ENCODE results near the gene MT1B. TPM values are rescaled to one million over a fixed set of nuclear protein-coding genes. Genes with fewer than 3 reads are reported as not detected.

Gene MT1B
- total and polyA plus RNA-seq, 2 of the 13 experiments (the other 11 are each of a cell fraction or from before 2014, with no cell fraction given): 0.89 TPM; not detected in 1

DNA sequence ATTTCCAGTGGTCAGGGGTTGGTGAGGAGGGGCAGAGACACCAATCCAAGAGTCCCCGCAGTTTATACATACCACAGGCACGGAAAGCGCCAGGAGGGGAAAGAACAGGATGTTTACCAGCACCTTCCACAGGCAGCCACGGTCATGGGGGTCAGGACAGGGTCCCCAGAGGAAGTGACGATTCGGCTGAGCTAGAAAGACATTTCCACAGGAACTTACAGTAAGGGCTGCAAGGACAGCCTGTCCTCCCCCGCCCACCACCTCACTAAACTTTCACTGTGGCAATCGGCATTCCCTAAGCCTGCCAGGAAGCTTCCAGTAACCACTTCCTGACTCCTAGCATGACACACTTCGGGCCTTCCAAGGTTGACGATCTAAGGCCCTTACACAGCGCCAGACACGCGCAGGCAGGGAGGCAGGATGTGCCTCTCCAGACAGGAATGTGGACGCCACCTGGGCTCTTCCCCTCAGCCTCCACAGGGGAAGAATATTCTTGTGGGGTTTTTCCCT, 44.5 kb upstream of the MT1B start (continued):
- TF ChIP-seq TEAD2 (CRISPR knock-in tag; IDR thresholded peaks at IDR 0.05) (peak; percentile 42; the same call in 1 of the 2 replicates), ZNF83 (CRISPR knock-in tag; IDR thresholded peaks at IDR 0.05; ENCODE audit: borderline replicate concordance) (no peak), ZNF350 (CRISPR knock-in tag; IDR thresholded peaks at IDR 0.05; ENCODE audit: borderline replicate concordance, low read depth) (peak; percentile 86; the same call in 1 of the 2 replicates), ZFAT (CRISPR knock-in tag; conservative IDR thresholded peaks at IDR 0.05) (no peak), CENPT (CRISPR knock-in tag; IDR thresholded peaks at IDR 0.05; ENCODE audit: low read depth) (no peak), ZMAT3 (CRISPR knock-in tag; conservative IDR thresholded peaks at IDR 0.05) (no peak; the same call in 1 of the 2 replicates), DR1 (CRISPR knock-in tag; IDR thresholded peaks at IDR 0.05) (no peak; the same call in 1 of the 2 replicates), ZSCAN9 (CRISPR knock-in tag; IDR thresholded peaks at IDR 0.05; ENCODE audit: borderline replicate concordance) (peak; percentile 86; the same call in 1 of the 2 replicates), PRMT3 (CRISPR knock-in tag; IDR thresholded peaks at IDR 0.05; ENCODE audit: borderline replicate concordance, low read depth) (no peak), ZNF788 (CRISPR knock-in tag; IDR thresholded peaks at IDR 0.05; ENCODE audit: borderline replicate concordance) (peak; percentile 78), SETDB1 (CRISPR knock-in tag; IDR thresholded peaks at IDR 0.05; ENCODE audit: borderline replicate concordance) (no peak), ZNF326 (CRISPR knock-in tag; IDR thresholded peaks at IDR 0.05; ENCODE audit: borderline replicate concordance) (no peak), SSRP1 (CRISPR knock-in tag; IDR thresholded peaks at IDR 0.05) (no peak; the same call in 1 of the 2 replicates), ZNF724P (CRISPR knock-in tag; IDR thresholded peaks at IDR 0.05; ENCODE audit: borderline replicate concordance) (no peak), ZBTB1 (CRISPR knock-in tag; IDR thresholded peaks at IDR 0.05; ENCODE audit: borderline replicate concordance) (no peak; the same call in 1 of the 2 replicates), GABPB1 (CRISPR knock-in tag; IDR thresholded peaks at IDR 0.05) (peak; percentile 90), RBAK (CRISPR knock-in tag; IDR thresholded peaks at IDR 0.05) (0 out of 2 replicates have a peak, but pooled peaks have one; percentile 60), ATAD3A (CRISPR knock-in tag; IDR thresholded peaks at IDR 0.05) (no peak)
- TF ChIP-seq, protein P1, sequence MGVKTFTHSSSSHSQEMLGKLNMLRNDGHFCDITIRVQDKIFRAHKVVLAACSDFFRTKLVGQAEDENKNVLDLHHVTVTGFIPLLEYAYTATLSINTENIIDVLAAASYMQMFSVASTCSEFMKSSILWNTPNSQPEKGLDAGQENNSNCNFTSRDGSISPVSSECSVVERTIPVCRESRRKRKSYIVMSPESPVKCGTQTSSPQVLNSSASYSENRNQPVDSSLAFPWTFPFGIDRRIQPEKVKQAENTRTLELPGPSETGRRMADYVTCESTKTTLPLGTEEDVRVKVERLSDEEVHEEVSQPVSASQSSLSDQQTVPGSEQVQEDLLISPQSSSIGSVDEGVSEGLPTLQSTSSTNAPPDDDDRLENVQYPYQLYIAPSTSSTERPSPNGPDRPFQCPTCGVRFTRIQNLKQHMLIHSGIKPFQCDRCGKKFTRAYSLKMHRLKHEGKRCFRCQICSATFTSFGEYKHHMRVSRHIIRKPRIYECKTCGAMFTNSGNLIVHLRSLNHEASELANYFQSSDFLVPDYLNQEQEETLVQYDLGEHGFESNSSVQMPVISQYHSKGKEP (CRISPR knock-in tag; IDR thresholded peaks at IDR 0.05): no peak
- TF ChIP-seq, protein P2, sequence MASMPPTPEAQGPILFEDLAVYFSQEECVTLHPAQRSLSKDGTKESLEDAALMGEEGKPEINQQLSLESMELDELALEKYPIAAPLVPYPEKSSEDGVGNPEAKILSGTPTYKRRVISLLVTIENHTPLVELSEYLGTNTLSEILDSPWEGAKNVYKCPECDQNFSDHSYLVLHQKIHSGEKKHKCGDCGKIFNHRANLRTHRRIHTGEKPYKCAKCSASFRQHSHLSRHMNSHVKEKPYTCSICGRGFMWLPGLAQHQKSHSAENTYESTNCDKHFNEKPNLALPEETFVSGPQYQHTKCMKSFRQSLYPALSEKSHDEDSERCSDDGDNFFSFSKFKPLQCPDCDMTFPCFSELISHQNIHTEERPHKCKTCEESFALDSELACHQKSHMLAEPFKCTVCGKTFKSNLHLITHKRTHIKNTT (CRISPR knock-in tag; IDR thresholded peaks at IDR 0.05): no peak
- TF ChIP-seq, protein P3, sequence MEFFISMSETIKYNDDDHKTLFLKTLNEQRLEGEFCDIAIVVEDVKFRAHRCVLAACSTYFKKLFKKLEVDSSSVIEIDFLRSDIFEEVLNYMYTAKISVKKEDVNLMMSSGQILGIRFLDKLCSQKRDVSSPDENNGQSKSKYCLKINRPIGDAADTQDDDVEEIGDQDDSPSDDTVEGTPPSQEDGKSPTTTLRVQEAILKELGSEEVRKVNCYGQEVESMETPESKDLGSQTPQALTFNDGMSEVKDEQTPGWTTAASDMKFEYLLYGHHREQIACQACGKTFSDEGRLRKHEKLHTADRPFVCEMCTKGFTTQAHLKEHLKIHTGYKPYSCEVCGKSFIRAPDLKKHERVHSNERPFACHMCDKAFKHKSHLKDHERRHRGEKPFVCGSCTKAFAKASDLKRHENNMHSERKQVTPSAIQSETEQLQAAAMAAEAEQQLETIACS (CRISPR knock-in tag; IDR thresholded peaks at IDR 0.05): 0 out of 2 replicates have a peak, but pooled peaks have one; percentile 25
- TF ChIP-seq, protein P4, sequence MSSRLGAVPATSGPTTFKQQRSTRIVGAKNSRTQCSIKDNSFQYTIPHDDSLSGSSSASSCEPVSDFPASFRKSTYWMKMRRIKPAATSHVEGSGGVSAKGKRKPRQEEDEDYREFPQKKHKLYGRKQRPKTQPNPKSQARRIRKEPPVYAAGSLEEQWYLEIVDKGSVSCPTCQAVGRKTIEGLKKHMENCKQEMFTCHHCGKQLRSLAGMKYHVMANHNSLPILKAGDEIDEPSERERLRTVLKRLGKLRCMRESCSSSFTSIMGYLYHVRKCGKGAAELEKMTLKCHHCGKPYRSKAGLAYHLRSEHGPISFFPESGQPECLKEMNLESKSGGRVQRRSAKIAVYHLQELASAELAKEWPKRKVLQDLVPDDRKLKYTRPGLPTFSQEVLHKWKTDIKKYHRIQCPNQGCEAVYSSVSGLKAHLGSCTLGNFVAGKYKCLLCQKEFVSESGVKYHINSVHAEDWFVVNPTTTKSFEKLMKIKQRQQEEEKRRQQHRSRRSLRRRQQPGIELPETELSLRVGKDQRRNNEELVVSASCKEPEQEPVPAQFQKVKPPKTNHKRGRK (CRISPR knock-in tag; IDR thresholded peaks at IDR 0.05): no peak
- TF ChIP-seq, protein P5, sequence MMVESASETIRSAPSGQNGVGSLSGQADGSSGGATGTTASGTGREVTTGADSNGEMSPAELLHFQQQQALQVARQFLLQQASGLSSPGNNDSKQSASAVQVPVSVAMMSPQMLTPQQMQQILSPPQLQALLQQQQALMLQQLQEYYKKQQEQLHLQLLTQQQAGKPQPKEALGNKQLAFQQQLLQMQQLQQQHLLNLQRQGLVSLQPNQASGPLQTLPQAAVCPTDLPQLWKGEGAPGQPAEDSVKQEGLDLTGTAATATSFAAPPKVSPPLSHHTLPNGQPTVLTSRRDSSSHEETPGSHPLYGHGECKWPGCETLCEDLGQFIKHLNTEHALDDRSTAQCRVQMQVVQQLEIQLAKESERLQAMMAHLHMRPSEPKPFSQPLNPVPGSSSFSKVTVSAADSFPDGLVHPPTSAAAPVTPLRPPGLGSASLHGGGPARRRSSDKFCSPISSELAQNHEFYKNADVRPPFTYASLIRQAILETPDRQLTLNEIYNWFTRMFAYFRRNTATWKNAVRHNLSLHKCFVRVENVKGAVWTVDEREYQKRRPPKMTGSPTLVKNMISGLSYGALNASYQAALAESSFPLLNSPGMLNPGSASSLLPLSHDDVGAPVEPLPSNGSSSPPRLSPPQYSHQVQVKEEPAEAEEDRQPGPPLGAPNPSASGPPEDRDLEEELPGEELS (CRISPR knock-in tag; IDR thresholded peaks at IDR 0.05): peak; percentile 94
